GM23338 (cell line): Measurements from ENCODE around the gene TMEM8B. TPM values are rescaled to one million over a fixed set of nuclear protein-coding genes. Genes with fewer than 3 reads are reported as not detected.

Experiments used
- ATAC-seq: fragments of 200-7000 bp; cut with Tn5 transposase; 3 replicates; pipeline ENCODE4 v1.9.1; 2020
- DNase-seq: peaks from one replicate; pipeline ENCODE4 v3.0.0-alpha.2; 2015; ENCODE audit warnings: low spot score
- H2AFZ ChIP-seq: fragments of 200-600 bp; sonication (generic); 2 replicates; pipeline ENCODE4 v1.8.0; 2016; ENCODE audit warnings: antibody characterized with exemption, mild to moderate bottlenecking, moderate library complexity
- H3F3A ChIP-seq: fragments of 200-600 bp; sonication (generic); replicated peaks from 2 replicates; pipeline ENCODE4 v1.8.0; 2017; ENCODE audit warnings: antibody characterized with exemption, mixed run types, low read depth
- H3K27ac ChIP-seq: fragments of 200-600 bp; sonication (generic); 2 replicates; pipeline ENCODE4 v1.6.1; 2016; ENCODE audit warnings: low read depth
- H3K27me3 ChIP-seq: fragments of 200-600 bp; sonication (generic); 2 replicates; pipeline ENCODE4 v1.8.0; 2016; ENCODE audit warnings: mild to moderate bottlenecking, mixed run types, moderate library complexity; ENCODE audit not compliant: insufficient read depth
- H3K36me3 ChIP-seq: fragments of 200-600 bp; sonication (generic); 2 replicates; pipeline ENCODE4 v1.8.0; 2016; ENCODE audit warnings: mild to moderate bottlenecking; ENCODE audit not compliant: insufficient read depth
- H3K4me1 ChIP-seq: fragments of 200-600 bp; sonication (generic); 2 replicates; pipeline ENCODE4 v1.8.0; 2016; ENCODE audit warnings: mild to moderate bottlenecking, moderate library complexity; ENCODE audit not compliant: insufficient read depth
- H3K4me2 ChIP-seq: fragments of 200-600 bp; sonication (generic); 2 replicates; pipeline ENCODE4 v1.7.1; 2017; ENCODE audit warnings: mixed run types
- H3K4me3 ChIP-seq: fragments of 200-600 bp; sonication (generic); 2 replicates; pipeline ENCODE4 v1.6.1; 2016; ENCODE audit warnings: mixed run types
- H3K79me2 ChIP-seq: fragments of 200-600 bp; sonication (generic); replicated peaks from 2 replicates; pipeline ENCODE4 v1.8.0; 2017; ENCODE audit warnings: mild to moderate bottlenecking; ENCODE audit not compliant: insufficient read depth
- H3K9me2 ChIP-seq: fragments of 200-600 bp; sonication (generic); 2 replicates; pipeline ENCODE4 v1.8.0; 2017; ENCODE audit not compliant: insufficient read depth
- H4K20me1 ChIP-seq: fragments of 200-600 bp; sonication (generic); replicated peaks from 2 replicates; pipeline ENCODE4 v1.8.0; 2017; ENCODE audit warnings: mild to moderate bottlenecking; ENCODE audit not compliant: insufficient read depth
- H3K27ac Mint-ChIP-seq: 2 replicates; pipeline ENCODE4 v1.8.0; 2020; ENCODE audit warnings: inconsistent platforms, mild to moderate bottlenecking, moderate library complexity, mixed read lengths
- H3K27me3 Mint-ChIP-seq: 3 replicates; pipeline ENCODE4 v1.8.0; 2022; ENCODE audit warnings: low read depth, mild to moderate bottlenecking, moderate library complexity, mixed read lengths, inconsistent platforms; ENCODE audit not compliant: insufficient read depth, poor library complexity
- H3K36me3 Mint-ChIP-seq: 3 replicates; pipeline ENCODE4 v1.8.0; 2021; ENCODE audit warnings: low read depth, mild to moderate bottlenecking, inconsistent platforms, moderate library complexity, mixed read lengths
- H3K4me1 Mint-ChIP-seq: 3 replicates; pipeline ENCODE4 v1.8.0; 2020; ENCODE audit warnings: mild to moderate bottlenecking, inconsistent platforms, mixed read lengths
- H3K4me3 Mint-ChIP-seq: 3 replicates; pipeline ENCODE4 v1.8.0; 2021; ENCODE audit warnings: moderate library complexity, mild to moderate bottlenecking, inconsistent platforms, mixed read lengths
- H3K9me3 Mint-ChIP-seq: 3 replicates; pipeline ENCODE4 v1.8.0; 2020; ENCODE audit warnings: moderate library complexity, mild to moderate bottlenecking, inconsistent platforms, mixed read lengths
- CREB1 ChIP-seq: fragments of 250-450 bp; sonication (Bioruptor Pico); IDR thresholded peaks from 2 replicates; pipeline ENCODE4 v1.5.0; 2020; ENCODE audit warnings: low read depth, mild to moderate bottlenecking, moderate library complexity
- EZH2 ChIP-seq: fragments of 200-600 bp; sonication (generic); IDR thresholded peaks from one replicate; pipeline ENCODE4 v1.8.0; 2017; ENCODE audit warnings: antibody characterized with exemption, mild to moderate bottlenecking, low read depth; ENCODE audit not compliant: unreplicated experiment
- EZH2phosphoT487 ChIP-seq: fragments of 200-600 bp; sonication (generic); IDR thresholded peaks from one replicate; pipeline ENCODE4 v1.8.1; 2018; ENCODE audit warnings: antibody characterized with exemption; ENCODE audit not compliant: unreplicated experiment
- JUNB ChIP-seq: IDR thresholded peaks from one replicate; pipeline ENCODE4 v1.6.1; 2016; ENCODE audit warnings: antibody characterized with exemption; ENCODE audit not compliant: unreplicated experiment
- NANOG ChIP-seq: IDR thresholded peaks from 2 replicates; pipeline ENCODE4 v1.6.1; 2016; ENCODE audit warnings: antibody characterized with exemption, borderline replicate concordance
- POLR2AphosphoS5 ChIP-seq: IDR thresholded peaks from 2 replicates; pipeline ENCODE4 v1.6.1; 2016; ENCODE audit warnings: antibody characterized with exemption, low read depth
- STAT1 ChIP-seq: IDR thresholded peaks from one replicate; pipeline ENCODE4 v1.6.1; 2016; ENCODE audit warnings: antibody characterized with exemption; ENCODE audit not compliant: unreplicated experiment
- ZNF114 ChIP-seq: fragments of 250-450 bp; sonication (Bioruptor Pico); IDR thresholded peaks from 2 replicates; pipeline ENCODE4 v1.5.0; 2020; ENCODE audit warnings: mild to moderate bottlenecking, moderate library complexity
- ZNF331 ChIP-seq: fragments of 250-450 bp; sonication (Bioruptor Pico); IDR thresholded peaks from 2 replicates; pipeline ENCODE4 v1.5.0; 2020; ENCODE audit warnings: low read depth, mild to moderate bottlenecking, moderate library complexity
- polyA plus RNA-seq: library from polyadenylated mRNA; unstranded; fragments of >200 nt; fragmentation: Nextera tagmentation; extraction: Ambion mirVana; gene quantifications from 2 replicates; pipeline ENCODE4 v1.2.1, GENCODE V29; 2016
- total RNA-seq: library from RNA; depleted of rRNA; stranded (reverse); fragments of >200 nt; shearing (Covaris generic); gene quantifications from 2 replicates; pipeline ENCODE4 v1.2.3, GENCODE V29; 2014
- TF ChIP-seq, protein P1 (sequence below): IDR thresholded peaks from one replicate; pipeline ENCODE4 v1.6.1; 2018; ENCODE audit warnings: antibody characterized with exemption; ENCODE audit not compliant: unreplicated experiment
- TF ChIP-seq, protein P2 (sequence below): IDR thresholded peaks from 2 replicates; pipeline ENCODE4 v1.6.1; 2016; ENCODE audit warnings: antibody characterized with exemption
- TF ChIP-seq, protein P3 (sequence below), 2 experiments: fragments of 200-600 bp in 1 of 2; sonication (generic) in 1 of 2; conservative IDR thresholded peaks; 2 replicates each; pipeline versions ENCODE4 v1.5.1 to v1.6.1; 2016 to 2017; ENCODE audit warnings: antibody characterized with exemption in 2 of 2, low read depth in 2 of 2, mild to moderate bottlenecking in 2 of 2, moderate library complexity in 1 of 2
- TF ChIP-seq, protein P4 (sequence below): fragments of 250-450 bp; sonication (Bioruptor Pico); IDR thresholded peaks from 2 replicates; pipeline ENCODE4 v1.5.0; 2020; ENCODE audit warnings: mild to moderate bottlenecking, moderate library complexity

TMEM8B gene
- total and polyA plus RNA-seq, 2 experiments from 2014 or later, result 4.2 to 5.5 TPM

DNA sequence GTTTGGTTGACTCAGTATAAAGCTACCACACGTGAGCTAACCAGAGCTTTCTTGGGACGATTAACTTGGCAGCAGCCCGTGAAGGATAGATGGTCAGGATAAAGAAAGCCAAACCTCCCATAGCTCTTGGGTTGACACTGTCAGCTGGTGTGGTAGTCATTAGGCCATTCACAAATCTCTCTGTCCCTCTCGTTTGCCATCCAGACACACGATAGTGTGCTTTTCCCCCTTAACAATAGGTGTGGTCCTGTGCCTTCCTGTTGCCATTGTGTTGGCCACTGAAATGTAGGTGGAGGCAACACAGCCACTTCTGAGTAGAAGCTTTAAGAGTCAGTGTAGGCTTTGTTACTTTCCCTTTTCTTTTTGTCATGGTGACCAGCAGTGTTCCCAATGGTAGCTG, 29.4 kb downstream of the TMEM8B start:
- Mint-ChIP-seq H3K27ac (no peak overlapping the region), H3K4me1 (peaks cover 6% of the 10 kb centered on the region; the same call in 2 of the 3 replicates), H3K36me3 (no peaks in the 10 kb centered on the region), H3K27me3 (peaks cover 13% of the 10 kb centered on the region), H3K4me3 (no peak overlapping the region), H3K9me3 (no peaks in the 10 kb centered on the region)
- ATAC-seq (no peak), DNase-seq (no peak)
- Histone ChIP-seq H3K27ac (no peak overlapping the region), H3K4me3 (no peak overlapping the region), H3K4me2 (no peak overlapping the region), H3K36me3 (no peaks in the 10 kb centered on the region), H4K20me1 (no peaks in the 10 kb centered on the region), H2AFZ (no peak overlapping the region), H3K4me1 (no peaks in the 10 kb centered on the region), H3K9me2 (no peaks in the 10 kb centered on the region), H3K79me2 (no peaks in the 10 kb centered on the region), H3K27me3 (no peaks in the 10 kb centered on the region), H3F3A (no peaks in the 10 kb centered on the region)
- TF ChIP-seq POLR2AphosphoS5 (no peak), ZNF331 (no peak), EZH2phosphoT487 (no peak), JUNB (no peak), STAT1 (no peak), ZNF114 (CRISPR knock-in tag) (no peak), EZH2 (no peak), CREB1 (CRISPR knock-in tag) (no peak), NANOG (no peak)
- TF ChIP-seq, protein P1, sequence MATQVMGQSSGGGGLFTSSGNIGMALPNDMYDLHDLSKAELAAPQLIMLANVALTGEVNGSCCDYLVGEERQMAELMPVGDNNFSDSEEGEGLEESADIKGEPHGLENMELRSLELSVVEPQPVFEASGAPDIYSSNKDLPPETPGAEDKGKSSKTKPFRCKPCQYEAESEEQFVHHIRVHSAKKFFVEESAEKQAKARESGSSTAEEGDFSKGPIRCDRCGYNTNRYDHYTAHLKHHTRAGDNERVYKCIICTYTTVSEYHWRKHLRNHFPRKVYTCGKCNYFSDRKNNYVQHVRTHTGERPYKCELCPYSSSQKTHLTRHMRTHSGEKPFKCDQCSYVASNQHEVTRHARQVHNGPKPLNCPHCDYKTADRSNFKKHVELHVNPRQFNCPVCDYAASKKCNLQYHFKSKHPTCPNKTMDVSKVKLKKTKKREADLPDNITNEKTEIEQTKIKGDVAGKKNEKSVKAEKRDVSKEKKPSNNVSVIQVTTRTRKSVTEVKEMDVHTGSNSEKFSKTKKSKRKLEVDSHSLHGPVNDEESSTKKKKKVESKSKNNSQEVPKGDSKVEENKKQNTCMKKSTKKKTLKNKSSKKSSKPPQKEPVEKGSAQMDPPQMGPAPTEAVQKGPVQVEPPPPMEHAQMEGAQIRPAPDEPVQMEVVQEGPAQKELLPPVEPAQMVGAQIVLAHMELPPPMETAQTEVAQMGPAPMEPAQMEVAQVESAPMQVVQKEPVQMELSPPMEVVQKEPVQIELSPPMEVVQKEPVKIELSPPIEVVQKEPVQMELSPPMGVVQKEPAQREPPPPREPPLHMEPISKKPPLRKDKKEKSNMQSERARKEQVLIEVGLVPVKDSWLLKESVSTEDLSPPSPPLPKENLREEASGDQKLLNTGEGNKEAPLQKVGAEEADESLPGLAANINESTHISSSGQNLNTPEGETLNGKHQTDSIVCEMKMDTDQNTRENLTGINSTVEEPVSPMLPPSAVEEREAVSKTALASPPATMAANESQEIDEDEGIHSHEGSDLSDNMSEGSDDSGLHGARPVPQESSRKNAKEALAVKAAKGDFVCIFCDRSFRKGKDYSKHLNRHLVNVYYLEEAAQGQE, result no peak
- TF ChIP-seq, protein P2, sequence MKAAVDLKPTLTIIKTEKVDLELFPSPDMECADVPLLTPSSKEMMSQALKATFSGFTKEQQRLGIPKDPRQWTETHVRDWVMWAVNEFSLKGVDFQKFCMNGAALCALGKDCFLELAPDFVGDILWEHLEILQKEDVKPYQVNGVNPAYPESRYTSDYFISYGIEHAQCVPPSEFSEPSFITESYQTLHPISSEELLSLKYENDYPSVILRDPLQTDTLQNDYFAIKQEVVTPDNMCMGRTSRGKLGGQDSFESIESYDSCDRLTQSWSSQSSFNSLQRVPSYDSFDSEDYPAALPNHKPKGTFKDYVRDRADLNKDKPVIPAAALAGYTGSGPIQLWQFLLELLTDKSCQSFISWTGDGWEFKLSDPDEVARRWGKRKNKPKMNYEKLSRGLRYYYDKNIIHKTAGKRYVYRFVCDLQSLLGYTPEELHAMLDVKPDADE, result no peak
- TF ChIP-seq, protein P3, sequence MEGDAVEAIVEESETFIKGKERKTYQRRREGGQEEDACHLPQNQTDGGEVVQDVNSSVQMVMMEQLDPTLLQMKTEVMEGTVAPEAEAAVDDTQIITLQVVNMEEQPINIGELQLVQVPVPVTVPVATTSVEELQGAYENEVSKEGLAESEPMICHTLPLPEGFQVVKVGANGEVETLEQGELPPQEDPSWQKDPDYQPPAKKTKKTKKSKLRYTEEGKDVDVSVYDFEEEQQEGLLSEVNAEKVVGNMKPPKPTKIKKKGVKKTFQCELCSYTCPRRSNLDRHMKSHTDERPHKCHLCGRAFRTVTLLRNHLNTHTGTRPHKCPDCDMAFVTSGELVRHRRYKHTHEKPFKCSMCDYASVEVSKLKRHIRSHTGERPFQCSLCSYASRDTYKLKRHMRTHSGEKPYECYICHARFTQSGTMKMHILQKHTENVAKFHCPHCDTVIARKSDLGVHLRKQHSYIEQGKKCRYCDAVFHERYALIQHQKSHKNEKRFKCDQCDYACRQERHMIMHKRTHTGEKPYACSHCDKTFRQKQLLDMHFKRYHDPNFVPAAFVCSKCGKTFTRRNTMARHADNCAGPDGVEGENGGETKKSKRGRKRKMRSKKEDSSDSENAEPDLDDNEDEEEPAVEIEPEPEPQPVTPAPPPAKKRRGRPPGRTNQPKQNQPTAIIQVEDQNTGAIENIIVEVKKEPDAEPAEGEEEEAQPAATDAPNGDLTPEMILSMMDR (conservative IDR thresholded peaks at IDR 0.05; ENCODE audit: low read depth in 2 of 2), result no peak
- TF ChIP-seq, protein P4, sequence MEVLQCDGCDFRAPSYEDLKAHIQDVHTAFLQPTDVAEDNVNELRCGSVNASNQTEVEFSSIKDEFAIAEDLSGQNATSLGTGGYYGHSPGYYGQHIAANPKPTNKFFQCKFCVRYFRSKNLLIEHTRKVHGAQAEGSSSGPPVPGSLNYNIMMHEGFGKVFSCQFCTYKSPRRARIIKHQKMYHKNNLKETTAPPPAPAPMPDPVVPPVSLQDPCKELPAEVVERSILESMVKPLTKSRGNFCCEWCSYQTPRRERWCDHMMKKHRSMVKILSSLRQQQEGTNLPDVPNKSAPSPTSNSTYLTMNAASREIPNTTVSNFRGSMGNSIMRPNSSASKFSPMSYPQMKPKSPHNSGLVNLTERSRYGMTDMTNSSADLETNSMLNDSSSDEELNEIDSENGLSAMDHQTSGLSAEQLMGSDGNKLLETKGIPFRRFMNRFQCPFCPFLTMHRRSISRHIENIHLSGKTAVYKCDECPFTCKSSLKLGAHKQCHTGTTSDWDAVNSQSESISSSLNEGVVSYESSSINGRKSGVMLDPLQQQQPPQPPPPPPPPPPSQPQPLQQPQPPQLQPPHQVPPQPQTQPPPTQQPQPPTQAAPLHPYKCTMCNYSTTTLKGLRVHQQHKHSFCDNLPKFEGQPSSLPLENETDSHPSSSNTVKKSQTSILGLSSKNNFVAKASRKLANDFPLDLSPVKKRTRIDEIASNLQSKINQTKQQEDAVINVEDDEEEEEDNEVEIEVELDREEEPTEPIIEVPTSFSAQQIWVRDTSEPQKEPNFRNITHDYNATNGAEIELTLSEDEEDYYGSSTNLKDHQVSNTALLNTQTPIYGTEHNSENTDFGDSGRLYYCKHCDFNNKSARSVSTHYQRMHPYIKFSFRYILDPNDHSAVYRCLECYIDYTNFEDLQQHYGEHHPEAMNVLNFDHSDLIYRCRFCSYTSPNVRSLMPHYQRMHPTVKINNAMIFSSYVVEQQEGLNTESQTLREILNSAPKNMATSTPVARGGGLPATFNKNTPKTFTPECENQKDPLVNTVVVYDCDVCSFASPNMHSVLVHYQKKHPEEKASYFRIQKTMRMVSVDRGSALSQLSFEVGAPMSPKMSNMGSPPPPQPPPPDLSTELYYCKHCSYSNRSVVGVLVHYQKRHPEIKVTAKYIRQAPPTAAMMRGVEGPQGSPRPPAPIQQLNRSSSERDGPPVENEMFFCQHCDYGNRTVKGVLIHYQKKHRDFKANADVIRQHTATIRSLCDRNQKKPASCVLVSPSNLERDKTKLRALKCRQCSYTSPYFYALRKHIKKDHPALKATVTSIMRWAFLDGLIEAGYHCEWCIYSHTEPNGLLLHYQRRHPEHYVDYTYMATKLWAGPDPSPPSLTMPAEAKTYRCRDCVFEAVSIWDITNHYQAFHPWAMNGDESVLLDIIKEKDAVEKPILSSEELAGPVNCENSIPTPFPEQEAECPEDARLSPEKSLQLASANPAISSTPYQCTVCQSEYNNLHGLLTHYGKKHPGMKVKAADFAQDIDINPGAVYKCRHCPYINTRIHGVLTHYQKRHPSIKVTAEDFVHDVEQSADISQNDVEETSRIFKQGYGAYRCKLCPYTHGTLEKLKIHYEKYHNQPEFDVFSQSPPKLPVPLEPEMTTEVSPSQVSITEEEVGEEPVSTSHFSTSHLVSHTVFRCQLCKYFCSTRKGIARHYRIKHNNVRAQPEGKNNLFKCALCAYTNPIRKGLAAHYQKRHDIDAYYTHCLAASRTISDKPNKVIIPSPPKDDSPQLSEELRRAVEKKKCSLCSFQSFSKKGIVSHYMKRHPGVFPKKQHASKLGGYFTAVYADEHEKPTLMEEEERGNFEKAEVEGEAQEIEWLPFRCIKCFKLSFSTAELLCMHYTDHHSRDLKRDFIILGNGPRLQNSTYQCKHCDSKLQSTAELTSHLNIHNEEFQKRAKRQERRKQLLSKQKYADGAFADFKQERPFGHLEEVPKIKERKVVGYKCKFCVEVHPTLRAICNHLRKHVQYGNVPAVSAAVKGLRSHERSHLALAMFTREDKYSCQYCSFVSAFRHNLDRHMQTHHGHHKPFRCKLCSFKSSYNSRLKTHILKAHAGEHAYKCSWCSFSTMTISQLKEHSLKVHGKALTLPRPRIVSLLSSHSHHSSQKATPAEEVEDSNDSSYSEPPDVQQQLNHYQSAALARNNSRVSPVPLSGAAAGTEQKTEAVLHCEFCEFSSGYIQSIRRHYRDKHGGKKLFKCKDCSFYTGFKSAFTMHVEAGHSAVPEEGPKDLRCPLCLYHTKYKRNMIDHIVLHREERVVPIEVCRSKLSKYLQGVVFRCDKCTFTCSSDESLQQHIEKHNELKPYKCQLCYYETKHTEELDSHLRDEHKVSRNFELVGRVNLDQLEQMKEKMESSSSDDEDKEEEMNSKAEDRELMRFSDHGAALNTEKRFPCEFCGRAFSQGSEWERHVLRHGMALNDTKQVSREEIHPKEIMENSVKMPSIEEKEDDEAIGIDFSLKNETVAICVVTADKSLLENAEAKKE (CRISPR knock-in tag), result no peak
